Measurements from ENCODE around the gene RAD23B.

RAD23B gene

DNA sequence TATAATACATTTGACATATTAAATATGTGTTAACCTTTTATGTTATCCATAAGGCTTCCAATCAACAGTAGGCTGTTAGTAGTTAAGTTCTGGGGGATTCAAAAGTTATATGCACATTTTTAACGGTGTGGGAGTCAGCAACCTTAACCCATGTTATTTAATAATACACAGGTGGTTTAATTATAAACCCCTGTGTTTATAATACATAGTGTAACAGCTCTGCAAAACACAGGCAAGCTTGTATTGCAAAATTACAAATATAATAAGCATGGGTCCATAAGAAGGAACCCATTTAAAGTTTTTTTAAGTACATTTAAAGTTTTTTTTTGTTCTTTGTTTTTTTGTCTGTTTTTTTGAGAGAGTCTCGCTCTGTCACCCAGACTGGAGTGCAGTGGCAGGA is 14.5 kb upstream of the RAD23B start:
- no peak overlapping the region for H3K4me3 ChIP-seq (ENCODE audit: low read depth, low read length)

DNA sequence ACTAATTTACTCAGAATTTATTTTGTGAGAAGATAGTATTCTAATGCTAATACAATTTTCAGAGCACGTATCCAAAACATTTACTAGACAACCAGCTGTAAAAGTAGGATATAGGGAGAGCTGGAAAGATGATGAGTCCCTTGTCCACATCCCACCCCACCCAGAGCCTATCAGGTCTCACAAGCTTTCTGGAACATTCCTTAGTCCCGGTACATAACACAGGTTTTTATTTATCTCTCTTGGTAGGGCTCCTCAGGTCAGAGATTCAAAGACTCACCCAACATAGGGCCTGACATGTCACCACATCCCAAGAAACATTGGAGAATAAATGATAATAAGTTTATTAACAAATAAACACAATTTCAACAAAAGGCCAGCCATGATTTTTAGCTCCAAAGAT is 13.8 kb upstream of the RAD23B start:
- H3K4me3 ChIP-seq (ENCODE audit: low read depth, low read length), result no peak overlapping the region

DNA sequence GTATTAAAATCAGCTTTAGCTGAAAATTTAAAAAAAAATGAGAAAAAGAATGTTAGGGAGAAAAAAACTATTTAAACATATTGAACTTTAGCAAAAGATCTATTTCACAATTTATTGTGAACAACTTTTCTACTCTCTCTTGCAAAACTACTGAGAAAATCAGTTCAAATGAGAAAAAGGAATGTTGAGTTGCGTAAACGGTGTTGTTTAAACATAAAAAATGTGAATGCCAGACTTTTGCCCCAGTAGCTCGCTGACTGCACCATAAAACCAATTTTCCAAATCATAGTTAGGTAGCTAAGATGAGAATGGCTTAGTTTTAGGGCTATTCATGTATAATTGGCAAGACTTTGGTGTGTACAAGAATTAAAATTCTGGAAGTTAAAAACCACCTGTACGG is 13.4 kb upstream of the RAD23B start:
- H3K4me3 ChIP-seq (ENCODE audit: low read depth, low read length), result no peak overlapping the region

DNA sequence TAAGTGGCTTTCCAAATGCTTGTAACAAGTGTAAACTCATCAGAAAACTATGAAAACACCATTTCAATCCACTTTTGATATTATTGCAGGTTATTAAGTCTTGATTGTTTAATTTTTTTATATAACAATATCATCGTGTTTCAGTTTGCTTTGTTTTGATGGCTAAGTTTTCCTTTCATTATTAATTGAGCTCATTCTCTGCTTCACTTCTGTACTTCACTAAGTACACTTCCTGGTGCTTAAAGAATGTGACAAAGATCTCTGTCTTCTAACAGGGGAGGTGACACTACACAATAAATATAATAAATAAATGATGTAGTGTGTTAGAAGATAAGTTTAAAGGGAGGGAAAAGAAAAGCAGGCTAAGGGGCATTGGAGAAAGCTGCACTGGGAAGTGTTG is 13.0 kb upstream of the RAD23B start:
- H3K4me3 ChIP-seq (ENCODE audit: low read depth, low read length), result no peak overlapping the region

DNA sequence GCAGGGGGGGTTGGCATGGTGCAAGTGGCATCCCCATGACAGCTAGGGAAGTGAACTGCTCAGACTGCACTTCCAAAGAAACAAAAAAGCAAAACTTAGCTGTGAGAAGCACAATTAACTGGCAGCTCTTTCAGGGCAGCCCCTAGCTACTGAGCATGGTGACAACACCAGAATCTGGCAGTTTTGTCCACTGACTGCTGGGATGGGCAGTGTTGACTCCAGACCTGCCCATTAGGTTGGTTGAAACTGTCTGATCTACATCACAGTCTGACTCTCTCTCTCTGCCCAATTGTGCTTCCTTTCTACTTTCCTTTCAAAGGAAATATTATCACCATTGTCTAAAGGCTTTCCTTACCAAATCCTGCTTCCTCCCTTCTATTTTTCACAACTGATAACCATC is 12.5 kb upstream of the RAD23B start:
- no peak overlapping the region for H3K4me3 ChIP-seq (ENCODE audit: low read depth, low read length)

DNA sequence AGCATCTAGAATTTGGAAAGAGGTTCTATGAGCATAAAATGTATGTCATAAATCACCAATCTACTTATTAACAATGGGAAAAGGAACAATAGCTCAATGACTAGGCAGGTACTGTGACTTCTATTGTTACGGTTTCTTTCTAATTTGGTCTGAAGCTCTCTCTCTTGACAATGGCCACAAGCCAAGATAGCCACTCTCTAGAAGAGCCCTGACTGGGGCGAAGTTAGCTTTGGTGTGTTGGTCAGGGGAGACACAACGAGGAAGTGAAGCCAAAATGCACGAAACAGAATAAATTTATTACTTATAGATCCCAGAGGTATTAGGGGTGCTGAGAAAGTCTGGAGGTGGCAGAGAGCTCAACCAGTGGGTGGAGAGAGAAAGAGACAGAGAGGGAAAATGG is 9.4 kb upstream of the RAD23B start:
- H3K4me3 ChIP-seq (ENCODE audit: low read depth, low read length), result no peak overlapping the region

DNA sequence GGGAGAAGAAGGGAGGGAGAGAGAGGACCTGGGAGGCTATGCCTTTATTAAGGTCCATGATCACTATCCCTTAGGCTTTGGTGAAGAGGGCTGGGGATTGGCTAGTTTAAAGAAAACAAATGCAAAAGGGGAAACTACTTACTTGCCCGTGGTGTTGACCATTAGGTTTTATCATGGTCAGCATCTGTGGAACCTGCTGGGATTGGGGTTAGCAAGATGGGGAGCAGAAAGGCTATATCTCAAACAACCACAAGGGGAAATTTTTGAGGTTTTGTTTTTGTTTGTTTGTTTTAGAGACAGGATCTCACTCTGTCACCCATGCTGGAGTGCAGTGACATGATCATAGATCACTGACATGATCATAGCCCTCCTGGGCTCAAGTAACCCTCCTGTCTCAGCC is 9.0 kb upstream of the RAD23B start:
- no peak overlapping the region for H3K4me3 ChIP-seq (ENCODE audit: low read depth, low read length)

DNA sequence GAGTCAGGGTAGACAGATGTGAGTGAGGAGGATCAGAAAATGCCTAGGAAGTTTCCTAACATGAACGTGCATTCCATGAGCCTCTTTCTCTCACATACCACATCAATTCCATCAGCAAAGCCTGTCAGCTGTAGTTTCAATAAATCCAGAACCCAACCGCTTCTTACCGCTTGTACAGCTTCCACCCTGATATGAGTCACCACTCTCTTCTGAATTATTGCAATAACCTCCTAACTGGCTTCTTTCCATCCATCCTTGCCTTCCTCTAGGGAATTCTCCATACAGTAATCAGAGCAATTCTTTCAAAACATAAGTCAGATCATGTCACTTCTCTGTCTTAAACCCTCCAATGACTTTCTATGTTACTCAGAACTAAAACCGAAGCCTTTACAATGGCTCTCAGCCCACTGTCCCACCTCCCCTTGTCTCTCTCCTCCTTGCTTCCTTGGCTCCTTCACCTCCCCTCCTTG is 8.1 kb upstream of the RAD23B start:
- H3K4me3 ChIP-seq (ENCODE audit: low read depth, low read length), result no peak overlapping the region

DNA sequence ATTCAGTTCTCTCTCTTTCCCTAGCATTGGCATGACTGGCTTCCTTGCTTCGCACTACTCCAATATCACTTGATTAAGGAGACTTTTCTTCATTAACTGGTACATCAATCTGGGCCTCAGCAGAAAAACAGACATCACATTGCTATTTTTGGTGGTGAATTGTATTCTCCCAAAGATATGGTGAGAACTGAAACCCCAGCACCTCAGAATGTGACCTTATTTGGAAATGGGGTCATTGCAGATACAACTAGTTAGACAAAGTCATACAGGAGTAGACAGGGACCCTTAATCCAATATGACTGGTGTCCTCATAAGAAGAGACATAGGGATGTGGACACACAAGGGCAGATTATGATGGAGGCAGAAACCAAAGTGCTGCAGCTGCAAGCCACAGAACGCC is 7.5 kb upstream of the RAD23B start:
- H3K4me3 ChIP-seq (ENCODE audit: low read depth, low read length), result no peak overlapping the region

DNA sequence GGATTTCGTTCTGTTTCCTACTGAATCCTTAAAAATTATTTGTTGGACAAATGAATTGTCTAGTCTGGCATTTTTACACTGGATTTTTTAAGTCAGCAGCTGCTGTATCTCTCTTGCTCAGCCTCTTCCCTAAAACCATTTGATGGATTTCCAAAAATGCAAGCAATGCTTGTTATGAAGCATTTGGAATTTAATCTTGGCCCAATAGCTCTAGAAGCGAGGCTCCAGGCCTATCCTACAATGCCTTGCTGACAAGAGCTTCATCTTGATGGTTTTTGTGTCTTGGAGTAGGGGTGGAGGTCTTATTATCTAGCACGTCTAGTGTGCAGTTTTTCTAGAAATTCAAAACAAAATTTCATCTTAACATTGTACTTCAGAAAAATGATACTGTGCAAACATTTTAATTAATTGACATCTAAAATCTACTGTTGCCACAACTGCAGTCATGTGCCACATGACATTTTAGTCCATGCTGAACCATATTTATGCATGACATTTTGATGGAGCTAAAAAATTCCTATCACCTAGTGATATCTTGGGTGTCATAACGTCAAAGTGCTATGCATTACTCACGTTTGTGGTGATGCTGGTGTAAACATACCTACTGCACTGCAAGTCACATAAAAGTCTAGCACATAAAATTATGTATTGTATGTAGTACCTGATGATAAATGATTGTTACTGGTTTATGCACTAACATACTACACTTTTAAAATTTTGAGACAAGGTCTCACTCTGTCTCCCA is 5.9 kb upstream of the RAD23B start:
- H3K4me3 ChIP-seq (ENCODE audit: low read depth, low read length), result no peak overlapping the region

DNA sequence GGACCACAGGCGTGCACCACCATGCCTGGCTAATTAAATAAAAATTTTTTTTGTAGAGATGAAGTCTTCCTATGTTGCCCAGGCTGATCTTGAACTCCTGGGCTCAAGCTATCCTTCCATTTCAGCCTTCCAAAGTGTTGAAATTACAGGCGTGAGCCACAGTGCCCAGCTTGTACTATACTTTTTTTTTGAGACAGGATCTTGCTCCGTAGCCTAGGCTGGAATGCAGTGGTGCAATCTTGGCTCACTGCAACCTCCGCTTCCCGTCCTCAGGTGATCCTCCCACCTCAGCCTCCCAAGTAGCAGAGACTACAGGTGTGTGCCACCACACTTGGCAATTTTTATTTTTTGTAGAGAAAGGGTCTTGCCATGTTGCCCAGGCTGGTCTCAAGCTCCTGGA is 5.3 kb upstream of the RAD23B start:
- H3K4me3 ChIP-seq (ENCODE audit: low read depth, low read length), result no peak overlapping the region

DNA sequence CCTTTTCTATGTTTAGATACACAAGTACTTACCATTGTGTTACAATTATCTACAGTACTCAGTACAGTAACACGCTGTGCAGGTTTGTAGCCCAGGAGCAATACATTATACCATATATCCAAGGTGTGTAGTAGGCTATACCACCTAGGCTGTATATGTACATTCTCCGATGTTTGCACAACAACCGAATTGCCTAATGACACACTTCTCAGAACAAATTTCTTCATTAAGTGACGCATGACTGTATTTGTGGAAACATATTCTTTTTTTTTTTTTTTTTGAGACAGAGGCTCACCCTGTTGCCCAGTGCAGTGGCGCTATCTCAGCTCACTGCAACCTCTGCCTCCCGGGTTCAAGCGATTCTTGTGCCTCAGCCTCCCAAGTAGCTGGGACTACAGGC is 4.0 kb upstream of the RAD23B start:
- no peak overlapping the region for H3K4me3 ChIP-seq (ENCODE audit: low read depth, low read length)

DNA sequence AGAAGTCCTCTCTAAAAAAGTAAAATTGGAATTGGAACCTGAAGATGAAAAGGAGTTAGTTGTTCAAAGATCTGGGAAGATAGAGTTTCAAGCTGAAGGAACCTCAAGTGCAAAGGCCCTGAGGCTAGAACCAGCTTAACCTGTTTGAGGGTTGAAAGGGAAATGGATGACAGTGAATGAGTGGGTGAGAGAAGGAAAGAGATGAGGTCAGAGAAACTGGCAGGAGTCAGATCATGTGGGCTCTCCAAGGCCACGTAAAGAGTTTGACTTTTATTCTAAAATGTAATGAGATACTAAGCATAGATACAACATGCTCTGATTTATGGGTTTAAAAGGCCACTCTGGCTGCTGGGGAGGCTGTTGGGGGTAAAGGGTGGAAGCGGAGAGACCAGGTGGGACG is 2.5 kb upstream of the RAD23B start:
- no peak overlapping the region for H3K4me3 ChIP-seq (ENCODE audit: low read depth, low read length)

DNA sequence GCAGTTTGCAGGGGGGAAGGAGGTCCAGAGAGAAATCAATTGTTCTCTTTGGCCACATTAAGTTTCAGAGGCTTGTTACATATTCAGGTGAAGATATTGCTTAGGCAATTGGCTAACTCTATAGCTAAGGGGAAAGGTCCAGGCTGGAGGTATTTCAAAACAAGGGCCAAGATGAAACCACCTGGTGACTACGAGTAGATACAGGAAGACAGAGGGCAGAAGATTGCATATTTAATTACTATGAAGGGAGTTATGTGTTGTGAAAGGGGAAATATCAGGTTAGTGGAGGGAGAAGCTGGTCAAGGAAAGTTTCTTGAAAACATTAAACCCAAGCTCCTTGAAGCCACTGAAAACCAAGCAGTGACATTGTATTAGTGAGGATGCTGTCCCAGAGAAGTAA is 1.9 kb upstream of the RAD23B start:
- no peak overlapping the region for H3K4me3 ChIP-seq (ENCODE audit: low read depth, low read length)

DNA sequence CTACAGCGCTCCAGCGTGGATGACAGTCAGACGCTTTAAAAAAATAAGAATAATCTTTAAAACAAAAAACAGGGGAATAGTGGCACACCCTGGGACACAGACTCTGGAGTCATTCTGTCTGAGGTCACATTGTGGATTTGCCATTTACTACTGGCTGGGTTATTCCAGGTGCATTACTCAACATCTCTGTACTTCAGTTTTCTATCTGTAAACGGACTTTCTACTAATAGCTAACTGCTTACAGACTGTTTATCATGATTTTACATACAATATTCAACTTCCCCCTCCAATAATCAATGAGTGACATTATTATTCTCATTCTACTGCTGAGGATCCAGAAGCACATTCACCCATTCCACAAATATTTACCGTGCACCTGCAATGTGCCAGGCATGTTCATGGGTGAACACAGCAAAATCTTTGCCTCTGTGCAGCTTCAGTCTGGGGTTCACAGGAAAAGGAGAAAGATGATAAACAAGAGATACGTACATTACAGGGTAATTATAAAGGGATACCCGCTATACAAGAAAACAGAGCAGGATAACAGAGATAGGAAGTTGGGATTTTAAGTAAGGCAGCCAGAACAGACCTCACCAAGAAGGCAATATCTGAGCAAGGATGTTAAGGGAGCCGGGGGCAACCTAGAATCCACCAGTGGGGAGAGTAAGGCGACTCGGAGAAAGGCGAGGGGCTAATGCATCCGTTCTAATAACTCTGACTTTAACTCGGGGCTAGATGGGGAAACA is 984 bp upstream of the RAD23B start:
- H3K4me3 ChIP-seq (ENCODE audit: low read depth, low read length), result peak overlapping the region; percentile 60

DNA sequence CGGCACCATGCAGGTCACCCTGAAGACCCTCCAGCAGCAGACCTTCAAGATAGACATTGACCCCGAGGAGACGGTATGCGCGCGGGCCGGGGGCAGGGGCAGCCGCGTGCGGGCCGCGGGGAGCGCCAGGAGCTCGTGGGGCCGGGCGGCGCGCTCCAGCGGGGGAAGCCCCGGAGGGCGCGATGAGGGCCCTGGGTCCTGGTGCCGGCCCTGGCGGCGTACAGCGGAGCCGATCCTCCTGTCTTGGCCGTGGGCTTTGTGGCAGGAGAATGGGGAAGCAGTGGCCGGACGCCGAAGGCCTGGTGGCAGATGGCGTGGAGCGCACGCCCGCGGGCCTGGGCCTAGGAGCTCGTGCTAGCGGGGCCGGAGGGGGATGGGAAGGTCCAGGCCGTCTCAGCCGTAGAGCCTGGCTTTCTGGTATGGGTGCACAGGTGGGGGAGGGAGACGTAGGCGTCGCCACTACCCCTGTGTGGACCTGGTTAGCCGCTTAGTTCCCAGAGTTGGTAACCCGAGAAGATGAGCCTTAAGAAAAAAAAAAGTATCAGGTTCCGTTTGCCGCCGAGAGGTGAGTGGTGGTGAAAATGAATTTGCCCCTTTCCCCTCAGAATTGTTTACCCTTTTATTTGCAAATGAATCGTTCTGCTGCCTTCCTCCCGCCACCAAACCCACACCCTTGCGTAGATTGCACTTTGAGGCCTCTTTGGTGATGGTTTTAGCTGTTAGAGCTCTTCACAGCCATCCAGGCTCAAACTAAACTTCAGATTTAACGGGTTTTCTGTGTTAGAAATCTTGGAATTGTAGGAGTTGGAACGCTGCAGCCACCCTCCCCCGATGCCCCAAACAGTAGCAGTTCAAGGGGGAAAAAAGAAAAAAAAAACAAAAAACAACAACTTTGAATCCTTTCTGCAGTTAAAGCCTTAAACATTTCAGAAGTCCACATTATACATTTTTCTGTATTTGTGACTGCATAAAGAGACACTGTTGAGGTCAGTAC is 841 bp downstream of the RAD23B start:
- H3K4me3 ChIP-seq (ENCODE audit: low read depth, low read length), result peak overlapping the region; percentile 89

DNA sequence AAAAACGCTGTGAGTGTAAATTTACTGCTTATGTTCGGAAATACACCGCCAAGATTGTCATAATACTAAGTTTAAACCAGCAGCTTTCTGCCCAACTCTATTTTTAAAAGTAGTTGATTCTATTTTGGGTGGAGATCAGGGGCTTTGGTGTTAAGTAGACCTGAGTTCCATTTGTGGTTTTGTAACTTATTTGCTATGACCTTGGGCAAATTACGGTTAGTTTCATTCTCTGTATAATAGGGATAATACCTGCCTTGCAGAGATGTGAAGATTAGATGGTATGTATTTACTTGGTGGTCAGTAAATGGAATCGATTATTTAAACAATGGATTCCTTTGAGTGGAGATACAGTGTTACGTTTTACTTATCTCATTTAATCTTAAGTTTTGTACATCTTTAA is 1.6 kb downstream of the RAD23B start:
- H3K4me3 ChIP-seq (ENCODE audit: low read depth, low read length), result peak overlapping the region; percentile 89

DNA sequence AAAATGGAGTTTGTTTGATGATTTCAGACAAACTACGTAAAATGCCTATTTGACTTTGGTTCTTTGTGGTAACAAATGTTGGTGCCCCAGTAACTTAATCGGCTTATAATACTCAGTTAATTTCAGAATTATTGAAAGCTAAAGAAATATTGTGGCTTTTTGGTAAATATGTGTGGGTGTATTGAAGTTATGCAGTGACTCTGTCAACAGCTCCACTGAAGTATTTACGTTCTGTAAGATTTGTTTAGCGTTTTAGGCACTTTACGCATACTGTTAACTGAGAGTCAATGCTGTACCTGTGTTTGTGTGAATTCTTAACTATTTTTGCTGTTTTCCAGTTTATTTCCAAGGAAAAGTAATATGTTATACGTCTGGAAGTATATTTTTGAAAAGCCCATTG is 2.2 kb downstream of the RAD23B start:
- peak overlapping the region; percentile 89 for H3K4me3 ChIP-seq (ENCODE audit: low read depth, low read length)

DNA sequence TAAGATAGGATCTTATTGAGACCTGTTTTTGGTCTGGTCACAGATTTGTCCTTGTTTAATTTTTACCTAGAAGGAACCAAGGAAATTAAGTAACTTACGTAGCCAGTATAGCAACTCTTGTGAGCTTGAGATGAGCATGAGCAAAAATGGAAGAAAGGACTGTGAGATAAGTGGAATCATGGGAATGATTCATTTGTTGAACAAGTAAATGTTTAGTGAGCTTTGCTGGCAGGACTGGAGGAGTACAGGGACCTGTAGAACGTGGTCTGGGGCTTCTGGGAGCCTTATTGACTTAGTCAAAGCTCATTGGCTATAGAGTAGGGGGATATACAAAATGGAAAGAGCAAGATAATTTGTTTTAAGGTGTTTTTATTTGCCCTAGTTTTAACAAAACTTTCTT is 3.0 kb downstream of the RAD23B start:
- no peak overlapping the region for H3K4me3 ChIP-seq (ENCODE audit: low read depth, low read length)

DNA sequence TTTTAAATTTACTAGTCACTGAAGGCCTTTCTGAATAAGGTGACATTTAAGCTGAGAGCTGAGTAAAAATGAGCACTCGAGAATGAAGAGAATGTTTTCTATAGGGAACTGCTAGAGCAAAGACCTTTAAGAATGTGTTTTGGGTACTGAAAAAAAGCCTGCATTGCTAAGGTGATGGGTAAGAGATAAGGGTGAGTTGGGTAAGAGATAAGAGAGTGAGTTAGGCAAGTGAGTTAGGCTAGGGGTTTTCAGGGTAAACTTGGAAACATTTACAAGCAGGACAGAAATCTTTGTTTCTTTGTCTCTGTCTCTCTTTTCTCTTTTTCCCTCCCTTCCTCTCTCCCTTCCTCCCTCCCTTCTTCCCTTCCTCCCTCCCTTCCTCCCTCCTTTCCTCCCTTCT is 5.6 kb downstream of the RAD23B start:
- no peak overlapping the region for H3K4me3 ChIP-seq (ENCODE audit: low read depth, low read length)

DNA sequence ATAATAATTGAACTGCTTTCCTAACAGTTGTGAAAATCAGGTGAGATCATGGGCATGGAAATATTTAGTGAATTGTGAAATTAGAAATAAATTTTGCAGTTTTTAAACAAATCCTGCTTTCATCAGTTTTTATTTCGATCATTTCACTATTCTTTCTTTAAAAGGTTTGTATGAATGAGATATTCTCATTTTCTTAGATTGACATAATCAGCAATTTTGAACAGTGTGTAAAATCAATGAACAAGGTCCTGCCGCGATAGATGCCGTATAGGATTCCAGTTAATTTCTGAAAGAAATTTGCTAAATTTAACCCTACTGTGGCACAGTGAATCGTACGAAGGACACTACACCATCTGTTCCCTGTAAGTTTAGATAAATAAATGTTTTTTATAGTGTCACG is 7.5 kb downstream of the RAD23B start:
- H3K4me3 ChIP-seq (ENCODE audit: low read depth, low read length), result no peak overlapping the region
